GM11168 (cell line): Measurements from ENCODE around the gene NFU1.

Experiments
- in situ Hi-C: fragments of 300-500 bp; cut with MboI; formaldehyde crosslinking; loops from one replicate; pipeline ENCODE4 v1.12.0; 2022; ENCODE audit warnings: low sequenced_read_pairs; ENCODE audit not compliant: unreplicated experiment

NFU1 gene

DNA sequence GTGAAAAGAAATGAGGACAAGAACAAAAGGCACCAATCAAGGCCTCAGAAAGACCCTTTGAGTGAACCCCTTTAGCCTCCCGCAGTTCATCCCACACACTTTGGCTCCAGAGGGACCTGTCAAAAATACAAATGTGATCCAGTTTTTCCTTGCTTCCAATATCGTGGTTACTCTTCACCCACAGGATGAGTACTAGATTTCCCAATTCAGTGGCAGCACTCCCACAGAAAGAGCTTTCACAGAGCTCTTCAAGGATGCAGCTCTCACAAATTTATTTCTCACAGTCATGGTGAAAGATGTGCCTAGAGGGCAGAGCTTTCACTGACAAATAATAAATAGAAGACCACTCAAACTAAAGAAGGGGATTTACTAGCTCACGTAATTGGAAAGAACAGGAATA, 47.2 kb downstream of the NFU1 start:
- in situ Hi-C loops = no loop called here

DNA sequence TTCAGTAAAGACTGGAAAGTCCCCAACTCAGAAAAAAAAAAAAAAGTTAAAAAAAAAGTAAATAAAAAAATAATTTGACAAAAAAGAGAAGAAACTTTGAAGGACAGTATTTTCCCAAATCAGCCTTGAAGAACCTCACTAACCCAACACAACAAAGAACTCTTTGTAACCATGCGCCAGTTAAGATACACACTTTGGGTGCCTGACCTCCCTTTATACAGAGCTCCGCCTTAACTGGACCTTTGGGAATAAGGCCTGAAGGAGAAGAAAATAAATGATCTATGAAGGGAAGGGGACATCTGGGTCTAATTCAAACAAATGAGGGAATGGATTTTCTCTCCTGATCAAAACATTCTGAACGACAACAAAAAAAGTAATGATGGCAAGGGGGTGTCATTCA, 48.0 kb downstream of the NFU1 start:
- in situ Hi-C loops = no loop called here

DNA sequence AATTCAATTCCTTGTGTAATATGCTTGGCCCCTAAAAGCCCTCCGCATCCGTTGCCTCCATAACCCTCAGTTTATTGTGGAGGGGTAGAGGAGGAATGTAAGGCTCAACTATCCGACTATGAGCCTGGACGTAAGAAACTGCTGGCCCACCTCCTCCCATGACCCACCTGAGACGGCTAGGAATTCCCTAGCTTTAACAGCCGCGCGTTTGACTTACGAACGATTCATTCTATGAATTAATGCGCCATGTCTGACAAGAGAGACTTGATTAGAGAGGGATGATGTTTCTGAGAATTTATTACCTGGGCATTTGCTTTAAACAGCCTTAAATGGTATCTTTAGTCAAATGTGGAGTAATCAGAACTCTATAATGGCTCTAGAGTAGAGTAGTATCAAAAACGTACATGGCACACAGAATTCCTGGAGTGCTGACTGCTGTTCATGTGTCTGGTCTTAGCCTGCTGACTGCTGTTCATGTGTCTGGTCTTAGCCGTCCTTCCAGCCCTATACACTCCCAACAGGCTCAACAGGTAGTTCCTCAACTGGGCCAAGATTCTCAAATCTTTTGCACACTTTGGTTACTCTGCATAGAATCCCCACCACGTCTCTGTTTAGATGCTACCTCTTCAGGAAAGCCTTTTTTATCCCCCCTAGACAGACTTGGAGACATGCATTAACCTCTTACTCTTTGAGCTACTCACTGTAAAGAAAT, 49.3 kb downstream of the NFU1 start:
- in situ Hi-C loops = no loop called here

DNA sequence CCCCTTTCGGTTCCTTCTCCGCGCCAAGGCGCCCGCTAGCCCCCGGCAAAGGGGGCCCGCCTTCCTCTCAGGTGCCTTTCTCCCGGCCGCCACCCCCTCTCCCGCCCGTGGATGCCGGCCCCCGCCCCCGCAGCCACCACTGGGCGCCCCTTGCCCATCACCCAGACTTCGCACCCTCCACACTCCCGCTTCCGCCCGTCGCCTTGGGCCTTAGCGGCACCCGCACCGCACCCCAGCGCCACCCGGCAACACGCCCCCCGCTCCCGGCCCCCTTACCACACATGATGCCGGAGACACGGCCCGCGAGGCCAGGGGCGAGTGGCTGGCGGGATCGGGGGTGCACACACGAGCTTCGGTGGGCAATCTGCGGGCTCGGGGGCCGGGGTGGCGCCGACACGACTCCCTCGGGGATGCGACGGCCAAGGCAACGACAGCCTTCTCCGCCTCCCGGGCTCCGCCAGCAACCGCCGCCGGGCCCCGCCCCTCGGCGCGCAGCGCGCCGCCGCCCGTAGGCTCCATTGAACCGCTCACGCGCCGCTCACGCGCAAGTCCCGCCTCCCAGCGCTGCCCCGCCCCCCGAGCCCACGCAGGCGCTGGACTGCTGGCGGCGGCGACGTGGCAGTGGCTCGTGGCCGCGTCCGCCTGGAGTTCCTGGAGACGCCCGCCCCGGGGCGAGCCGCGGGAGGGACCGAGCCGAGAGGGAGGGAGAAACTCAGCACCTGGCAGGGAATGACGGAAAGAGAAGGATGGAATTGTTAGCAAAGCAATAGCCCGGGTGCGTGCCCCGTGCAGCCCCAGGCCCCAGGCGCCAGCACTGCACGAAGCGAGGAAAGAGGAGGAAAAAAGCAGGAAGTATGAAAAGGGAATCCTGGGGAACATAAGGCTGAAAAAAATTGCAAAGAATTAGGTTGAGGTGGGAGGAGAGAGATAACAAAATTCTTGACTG, 50.2 kb downstream of the NFU1 start, which contains the start of gene GFPT1:
Gene GFPT1, minus strand, starts transcription at position 439 of the 946 bp plus-strand sequence. Its CDS starts 156 bp downstream, at position 283.
- in situ Hi-C loops = no loop called here

DNA sequence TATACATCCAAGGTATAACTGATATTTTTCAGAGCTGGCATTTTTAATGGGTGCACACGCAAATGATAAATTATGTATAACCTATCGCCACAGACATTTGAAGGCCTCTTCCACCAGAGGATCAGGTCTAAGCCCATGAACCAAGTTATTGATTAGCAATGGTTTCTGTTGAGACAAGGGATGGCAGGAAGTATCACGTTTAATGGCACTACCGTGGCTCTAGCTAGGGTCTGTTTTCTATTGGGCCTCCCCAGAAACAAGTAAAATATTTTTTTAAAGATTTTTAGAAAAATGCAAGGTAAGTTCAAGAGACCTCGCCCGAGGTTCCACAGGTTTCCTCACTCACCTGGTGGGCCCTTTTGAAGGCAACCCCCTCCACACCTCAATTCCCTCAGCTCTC, 50.9 kb downstream of the NFU1 start:
- in situ Hi-C loops = no loop called here

DNA sequence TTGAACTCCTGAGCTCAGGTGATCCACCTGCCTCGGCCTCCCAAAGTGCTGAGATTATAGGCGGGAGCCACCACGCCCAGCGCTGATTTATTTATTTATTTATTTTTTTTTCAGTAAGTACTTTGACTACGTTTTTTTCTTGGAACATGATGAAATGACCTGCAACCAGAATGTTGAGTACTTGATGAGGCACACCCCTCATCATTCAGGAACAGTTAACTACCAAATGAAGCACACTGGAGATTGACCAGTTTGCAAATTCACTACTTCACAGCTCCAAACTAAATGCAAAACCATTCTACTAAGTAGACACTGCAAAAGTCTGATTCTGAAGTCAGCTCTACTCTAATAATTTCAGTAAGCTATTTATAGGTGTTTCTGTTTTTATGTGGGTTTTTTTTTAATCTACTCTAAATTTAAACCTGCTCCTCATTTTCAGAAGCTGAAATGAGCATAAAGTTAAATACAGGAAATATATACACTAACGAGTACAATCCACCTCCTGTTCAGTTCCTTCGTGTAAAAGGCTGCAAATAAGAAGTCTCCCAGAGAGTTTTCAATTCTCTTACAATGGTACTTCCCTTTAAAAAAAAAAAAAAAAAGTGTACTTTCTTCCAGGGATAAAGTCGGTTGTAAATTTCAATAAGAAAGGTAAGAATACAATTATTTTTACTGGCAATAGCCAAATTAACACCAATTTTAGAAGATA, 51.6 kb downstream of the NFU1 start:
- in situ Hi-C loops = no loop called here

DNA sequence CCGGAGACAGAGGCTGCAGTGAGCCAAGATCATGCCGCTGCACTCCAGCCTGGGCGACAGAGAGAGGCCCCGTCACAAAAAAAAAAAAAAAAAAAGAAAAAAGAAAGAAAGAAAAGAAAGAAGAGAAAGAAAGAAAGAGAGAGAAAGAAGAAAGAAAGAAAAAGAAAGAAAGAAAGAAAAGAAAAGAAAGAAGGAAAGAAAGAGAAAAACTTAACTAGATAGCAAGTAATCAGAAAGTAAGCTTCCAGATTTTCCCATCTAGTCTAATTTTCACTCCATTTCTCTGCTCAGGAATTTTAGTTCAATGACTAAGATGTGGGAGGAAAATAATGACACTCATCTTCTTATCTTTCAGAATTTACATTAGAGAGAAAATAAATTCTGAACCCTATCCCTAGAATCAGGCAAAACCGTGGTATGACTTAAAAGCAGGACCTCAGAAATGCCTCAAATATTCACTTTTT, 52.6 kb downstream of the NFU1 start:
- in situ Hi-C loops = no loop called here

DNA sequence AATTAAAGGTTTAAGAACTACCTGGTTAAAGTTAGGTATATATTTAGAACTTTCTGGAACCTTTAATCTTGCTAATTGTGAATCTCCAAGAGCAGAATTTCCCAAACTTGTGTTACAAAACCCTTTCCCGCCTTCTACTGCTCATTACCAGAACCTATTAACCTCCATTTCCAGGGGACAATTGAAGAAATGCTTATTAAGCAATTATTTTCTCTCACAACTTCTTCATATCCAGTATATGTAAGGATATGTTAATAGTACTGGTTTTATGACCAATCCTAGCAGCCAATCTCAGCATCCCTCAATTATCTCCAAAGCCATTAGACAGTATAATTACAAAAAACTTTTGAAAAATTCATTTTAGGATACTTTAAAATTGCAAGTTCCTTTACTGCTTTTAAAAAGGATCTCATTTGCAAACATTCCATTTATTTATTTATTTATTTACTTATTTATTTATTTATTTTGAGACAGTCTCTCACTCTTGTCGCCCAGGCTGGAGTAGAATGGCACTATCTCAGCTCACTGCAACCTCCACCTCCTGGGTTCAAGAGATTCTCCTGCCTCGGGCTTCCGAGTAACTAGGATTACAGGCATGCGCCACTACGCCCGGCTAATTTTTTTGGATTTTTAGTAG, 53.9 kb downstream of the NFU1 start:
- in situ Hi-C loops = no loop called here

DNA sequence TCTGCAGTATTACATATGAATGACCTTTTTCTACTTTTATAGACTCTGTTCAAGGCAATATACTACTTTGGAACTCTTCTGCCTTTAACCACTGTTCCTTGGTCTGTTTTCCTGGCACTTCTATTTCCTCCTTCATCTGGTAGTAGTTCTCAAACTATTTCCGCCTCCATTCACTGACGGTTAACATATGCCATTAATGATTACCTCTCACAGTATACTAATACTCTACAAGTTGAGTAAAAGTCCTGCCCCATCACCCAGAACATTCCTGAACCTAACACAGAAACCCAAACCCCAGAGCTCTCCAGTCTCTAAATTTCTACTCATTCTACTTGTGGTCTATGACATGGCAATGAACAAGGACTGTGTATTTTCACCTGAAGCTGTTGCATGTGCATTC, 54.7 kb downstream of the NFU1 start:
- in situ Hi-C loops = no loop called here

DNA sequence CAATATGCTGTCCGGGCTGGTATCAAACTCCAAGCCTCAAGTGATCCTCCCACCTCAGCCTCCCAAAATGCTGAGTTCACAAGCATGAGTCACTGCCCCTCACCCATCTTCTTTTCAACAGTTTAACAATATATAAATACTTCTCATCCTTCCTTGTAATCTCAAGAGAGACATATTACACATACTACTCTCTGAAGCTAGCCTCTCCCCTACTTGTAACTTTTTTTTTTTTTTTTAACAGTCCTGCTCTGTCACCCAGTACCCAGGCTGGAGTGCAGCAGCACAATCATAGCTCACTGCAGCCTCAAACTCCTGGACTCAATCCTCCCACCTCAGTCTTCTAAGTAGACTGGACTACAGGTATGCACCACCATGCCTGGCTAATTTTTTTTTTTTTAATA, 55.9 kb downstream of the NFU1 start:
- in situ Hi-C loops = no loop called here

DNA sequence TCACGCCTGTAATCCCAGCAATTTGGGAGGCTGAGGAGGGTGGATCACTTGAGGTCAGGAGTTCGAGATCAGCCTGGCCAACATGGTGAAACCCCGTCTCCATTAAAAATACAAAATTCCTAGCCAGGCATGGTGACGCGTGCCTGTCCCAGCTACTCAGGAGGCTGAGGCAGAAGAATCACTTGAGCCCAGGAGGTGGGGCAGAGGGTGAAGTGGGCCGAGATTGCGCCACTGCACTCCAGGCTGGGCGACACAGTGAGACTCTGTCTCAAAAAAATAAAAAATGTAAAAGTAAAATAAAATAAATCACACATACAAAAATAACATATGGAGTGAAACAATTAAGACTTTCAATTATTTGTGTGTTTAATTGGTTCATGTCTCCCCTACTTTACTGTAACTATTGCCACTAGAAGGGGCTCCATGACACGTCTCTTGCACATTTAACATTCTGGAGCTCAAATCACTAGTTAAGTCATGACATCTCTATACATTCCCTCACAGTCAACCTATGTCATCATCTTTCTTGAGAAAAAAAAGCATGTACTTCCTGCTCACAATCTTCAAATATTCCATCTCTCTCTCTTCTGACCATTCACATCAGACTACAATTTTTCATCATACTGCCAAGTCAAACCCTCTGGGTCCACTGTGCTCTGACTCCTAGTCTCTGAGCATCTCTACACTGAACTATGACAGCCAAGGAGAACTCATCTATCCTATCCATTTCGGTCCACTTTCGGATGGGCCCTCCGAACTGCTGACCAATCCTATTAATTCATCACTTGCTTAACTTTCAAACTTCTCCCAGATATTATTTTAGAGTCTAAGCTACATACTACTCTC, 56.9 kb downstream of the NFU1 start:
- in situ Hi-C loops = no loop called here

DNA sequence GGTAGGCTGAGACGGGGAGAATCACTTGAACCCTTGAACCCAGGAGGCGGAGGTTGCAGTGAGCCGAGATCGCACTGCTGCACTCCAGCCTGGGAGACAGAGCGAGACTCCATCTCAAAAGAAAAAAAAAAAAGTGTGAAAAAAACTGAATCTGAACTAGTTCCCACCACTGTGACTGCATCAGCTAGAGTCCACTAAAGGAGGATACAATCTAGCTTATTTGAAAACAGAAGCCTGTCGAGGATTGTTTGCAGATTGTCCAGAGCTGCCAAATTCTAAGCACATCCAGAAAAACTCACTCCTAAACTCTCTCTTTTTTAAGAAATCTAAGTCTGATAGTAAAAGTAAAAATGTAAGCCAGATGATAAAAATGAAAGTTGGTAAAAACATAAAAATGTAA, 60.8 kb downstream of the NFU1 start:
- in situ Hi-C loops = no loop called here

DNA sequence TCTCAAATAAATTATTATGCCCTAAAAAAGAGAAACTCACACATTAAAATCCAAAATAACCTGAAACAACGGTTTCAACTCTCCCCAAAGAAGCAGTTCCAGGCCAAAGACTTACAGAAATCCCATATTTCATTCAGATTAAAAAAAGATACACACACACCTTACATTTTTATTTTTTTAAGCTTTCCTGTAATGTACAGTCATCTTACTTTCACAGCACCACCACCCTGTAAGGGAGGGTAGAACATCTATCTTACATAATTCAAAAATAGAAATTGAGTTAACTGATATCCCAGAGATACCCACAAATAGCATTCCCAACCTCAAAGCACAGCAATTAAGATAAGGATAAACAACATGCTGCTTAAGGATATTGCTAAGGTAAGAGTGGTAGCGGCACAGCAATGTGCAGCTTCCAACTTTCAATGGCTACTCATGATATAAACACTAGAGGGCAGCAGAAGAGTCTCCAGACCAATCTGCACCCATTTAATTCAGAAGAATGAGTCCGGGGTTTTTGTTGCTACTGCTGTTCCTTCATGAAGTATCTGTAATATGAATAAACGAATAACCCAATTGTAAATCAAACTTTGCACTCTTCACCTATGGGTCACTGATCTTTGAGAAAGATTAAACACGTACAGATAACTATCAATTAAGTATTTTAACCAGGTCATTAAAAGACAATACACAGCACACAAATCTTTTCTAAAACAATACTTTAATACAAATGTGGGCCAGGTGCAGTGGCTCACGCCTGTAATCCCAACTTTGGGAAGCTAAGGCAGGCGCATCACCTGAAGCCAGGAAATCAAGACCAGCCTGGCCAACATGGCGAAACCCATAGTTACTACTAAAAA, 61.5 kb downstream of the NFU1 start:
- in situ Hi-C loops = no loop called here

DNA sequence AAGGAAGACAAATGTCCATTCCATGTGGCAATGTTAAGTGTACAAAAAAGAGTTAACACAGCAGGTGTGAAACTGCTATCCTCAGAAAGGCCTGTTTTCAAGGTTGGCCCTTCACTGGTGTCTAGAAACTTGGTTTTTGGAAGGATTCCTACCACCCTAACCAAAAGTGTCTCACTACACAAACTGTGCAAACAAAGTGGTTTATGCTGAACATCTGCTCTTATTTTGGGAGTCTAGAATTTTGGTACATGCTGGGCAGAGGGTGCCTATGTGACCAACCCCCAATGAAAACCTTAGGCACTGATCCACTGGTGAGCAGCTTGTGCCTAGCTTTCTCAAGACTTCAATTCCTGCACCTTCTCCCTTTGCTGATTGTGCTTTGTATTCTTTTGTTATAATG, 64.5 kb downstream of the NFU1 start:
- in situ Hi-C loops = no loop called here

DNA sequence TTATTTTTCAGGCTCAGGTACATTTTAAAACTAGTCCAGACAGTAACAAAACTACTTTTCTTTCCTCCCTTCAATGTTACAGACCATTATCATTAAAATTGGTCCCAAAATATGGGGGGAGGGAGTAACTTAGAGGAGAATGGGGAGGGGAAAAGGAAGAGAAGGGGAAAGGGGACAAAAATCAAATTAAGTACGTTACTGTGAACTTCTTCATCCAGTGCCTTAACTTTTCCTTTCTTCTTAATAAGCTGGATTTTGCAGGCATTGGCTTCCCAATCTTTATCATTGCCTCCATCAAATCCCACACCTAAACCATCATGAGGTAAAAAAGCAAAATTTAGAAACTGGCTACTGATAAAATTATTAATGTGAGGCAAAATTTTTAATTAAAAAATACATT, 67.4 kb downstream of the NFU1 start:
- in situ Hi-C loops = no loop called here

DNA sequence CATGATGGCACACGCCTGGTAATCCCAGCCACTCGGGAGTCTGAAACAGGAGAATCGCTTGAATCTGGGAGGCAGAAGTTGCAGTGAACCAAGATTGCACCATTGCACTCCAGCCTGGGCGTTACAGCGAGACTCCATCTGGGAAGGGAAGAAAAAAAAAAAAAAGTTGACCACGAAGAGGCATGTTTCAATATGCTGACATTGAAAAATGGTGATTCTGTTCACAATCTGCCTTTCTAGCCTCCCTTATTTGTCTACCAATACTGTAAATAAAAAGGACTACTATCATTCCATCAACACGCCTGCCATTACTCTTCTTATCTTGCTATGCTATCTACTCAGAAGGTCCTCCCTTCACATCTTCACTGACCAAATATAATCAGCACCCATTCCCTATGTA, 68.6 kb downstream of the NFU1 start:
- in situ Hi-C loops = no loop called here

DNA sequence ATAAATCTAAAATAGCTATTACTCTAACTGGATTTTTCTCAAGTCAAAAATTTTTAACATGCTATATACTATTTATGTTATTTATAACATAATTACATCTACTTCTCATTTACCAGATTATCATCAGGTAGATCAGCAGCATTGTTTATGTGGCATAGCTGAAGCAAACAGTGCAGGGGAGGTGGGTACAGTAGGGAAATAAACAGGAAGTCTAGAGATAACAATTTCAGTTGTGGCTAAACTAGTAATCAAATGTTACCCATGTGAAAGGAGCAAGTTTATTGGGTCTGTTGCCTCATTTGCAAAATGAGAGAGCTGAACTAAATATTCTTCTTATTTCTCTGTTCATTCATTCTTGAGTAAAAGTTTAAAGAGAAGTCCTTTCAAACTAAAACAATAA, 77.9 kb downstream of the NFU1 start:
- in situ Hi-C loops = no loop called here

DNA sequence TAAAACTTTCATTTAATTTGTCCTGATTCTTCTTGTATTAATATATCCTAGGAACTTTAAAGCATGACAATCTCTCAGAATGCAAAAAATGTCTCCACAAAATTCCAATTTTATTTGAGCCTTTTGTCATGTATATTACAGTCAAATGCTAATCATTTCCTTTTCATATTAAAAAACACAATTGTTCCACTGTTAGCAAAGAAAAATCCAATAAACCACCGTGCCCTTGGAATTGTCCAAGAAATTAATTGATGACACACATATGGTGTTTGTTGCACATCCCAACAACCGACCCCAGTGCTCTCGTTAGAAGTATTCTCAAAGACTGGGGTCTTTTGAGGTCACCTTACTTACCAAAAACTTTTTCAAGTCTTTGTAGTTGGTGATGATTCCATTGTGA, 78.3 kb downstream of the NFU1 start:
- in situ Hi-C loops = no loop called here

DNA sequence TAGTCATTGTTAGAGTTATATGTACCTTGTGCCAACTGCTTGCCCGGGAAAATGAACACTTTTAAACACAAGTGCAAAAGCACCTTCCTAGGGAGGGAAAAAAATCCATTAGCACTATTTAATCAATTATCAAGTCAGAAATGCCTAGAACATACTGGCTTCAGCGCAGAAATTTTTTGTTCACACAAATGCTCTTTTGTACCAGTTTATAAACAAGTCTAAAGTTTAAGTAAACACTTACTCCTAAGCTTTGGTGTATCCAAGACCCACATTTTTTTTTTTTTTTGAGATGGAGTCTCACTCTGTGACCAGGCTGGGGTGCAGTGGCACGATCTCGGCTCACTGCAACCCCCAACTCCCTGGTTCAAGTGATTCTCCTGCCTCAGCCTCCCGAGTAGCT, 80.8 kb downstream of the NFU1 start:
- in situ Hi-C loops = no loop called here
